Caco-2 (cell line): ENCODE results near the gene POLR3B. TPM values are rescaled to one million over a fixed set of nuclear protein-coding genes. Genes with fewer than 3 reads are reported as not detected.

Source experiments
- BruUV-seq: library from RNA; stranded (reverse); fragments of 400-500 nt; replicated peaks from 2 replicates; lab custom pipeline; 2021; lab: Mats Ljungman, UMichigan
- CTCF ChIA-PET: fragments of 300-600 bp; sonication (Branson Sonifier 250); formaldehyde crosslinking; loops from one replicate; lab custom pipeline; 2022; ENCODE audit warnings: antibody characterized with exemption; lab: Charles Lee
- POLR2A ChIA-PET: fragments of 300-600 bp; sonication (Branson Sonifier 250); formaldehyde crosslinking; loops from one replicate; lab custom pipeline; 2022; ENCODE audit warnings: antibody characterized with exemption; lab: Charles Lee
- DNase-seq, 2 experiments: peaks; one replicate each; pipeline versions ENCODE4 v3.0.0 to v3.0.0-alpha.2; 2020 to 2022
- H3K27me3 ChIP-seq: replicated peaks from 2 replicates; pipeline ENCODE4 v1.6.0; 2011; ENCODE audit warnings: low read length; ENCODE audit not compliant: control insufficient read depth, insufficient read depth
- H3K36me3 ChIP-seq: 2 replicates; pipeline ENCODE4 v1.5.1; 2011; ENCODE audit warnings: low read length; ENCODE audit not compliant: control insufficient read depth, insufficient read depth
- H3K4me1 ChIP-seq: fragments of 250-450 bp; sonication (Bioruptor Pico); 2 replicates; pipeline ENCODE4 v1.5.1; 2020; ENCODE audit warnings: mild to moderate bottlenecking
- H3K4me3 ChIP-seq: 2 replicates; pipeline ENCODE4 v1.5.1; 2011; ENCODE audit warnings: low read depth, mild to moderate bottlenecking, control low read depth, low read length
- H3K9me3 ChIP-seq: fragments of 250-450 bp; sonication (Bioruptor Pico); 2 replicates; pipeline ENCODE4 v1.5.1; 2020; ENCODE audit warnings: mild to moderate bottlenecking, moderate library complexity
- H3K27ac Mint-ChIP-seq: one replicate; pipeline ENCODE4 v1.8.0; 2022; ENCODE audit warnings: mixed read lengths; ENCODE audit not compliant: unreplicated experiment
- H3K27me3 Mint-ChIP-seq: one replicate; pipeline ENCODE4 v1.8.0; 2022; ENCODE audit warnings: mixed read lengths; ENCODE audit not compliant: insufficient read depth, unreplicated experiment
- H3K36me3 Mint-ChIP-seq: one replicate; pipeline ENCODE4 v1.8.0; 2022; ENCODE audit warnings: mild to moderate bottlenecking, mixed read lengths; ENCODE audit not compliant: insufficient read depth, unreplicated experiment
- H3K4me1 Mint-ChIP-seq: one replicate; pipeline ENCODE4 v1.8.0; 2022; ENCODE audit warnings: low read depth, mixed read lengths; ENCODE audit not compliant: unreplicated experiment
- H3K4me3 Mint-ChIP-seq: one replicate; pipeline ENCODE4 v1.8.0; 2022; ENCODE audit warnings: mild to moderate bottlenecking, moderate library complexity, mixed read lengths; ENCODE audit not compliant: unreplicated experiment
- H3K9me3 Mint-ChIP-seq: one replicate; pipeline ENCODE4 v1.8.0; 2022; ENCODE audit warnings: mixed read lengths; ENCODE audit not compliant: unreplicated experiment
- intact Hi-C: fragments of 100-400 bp; cut with micrococcal nuclease; formaldehyde crosslinking; loops from one replicate; pipeline ENCODE4 v1.10.0; 2022; ENCODE audit not compliant: unreplicated experiment
- total RNA-seq: library from RNA; stranded (reverse); gene quantifications from 2 replicates; pipeline ENCODE4 v1.2.3, GENCODE V29; 2022
- TF ChIP-seq, protein P1 (sequence below), 2 experiments: fragments of 200-600 bp in 1 of 2; IDR thresholded peaks; 1 replicate in 1 of 2; 2 replicates in 1 of 2; pipeline versions ENCODE4 v1.5.1 to v1.8.0; 2011 to 2022; ENCODE audit warnings: antibody characterized with exemption in 1 of 2, control low read depth in 1 of 2, inconsistent platforms in 1 of 2, low read depth in 1 of 2, low read length in 1 of 2, mild to moderate bottlenecking in 1 of 2, moderate library complexity in 1 of 2; ENCODE audit not compliant: insufficient read depth in 1 of 2, severe bottlenecking in 1 of 2, unreplicated experiment in 1 of 2

POLR3B gene
- total RNA-seq, 1 experiment from 2014 or later, result 13.9 TPM

DNA sequence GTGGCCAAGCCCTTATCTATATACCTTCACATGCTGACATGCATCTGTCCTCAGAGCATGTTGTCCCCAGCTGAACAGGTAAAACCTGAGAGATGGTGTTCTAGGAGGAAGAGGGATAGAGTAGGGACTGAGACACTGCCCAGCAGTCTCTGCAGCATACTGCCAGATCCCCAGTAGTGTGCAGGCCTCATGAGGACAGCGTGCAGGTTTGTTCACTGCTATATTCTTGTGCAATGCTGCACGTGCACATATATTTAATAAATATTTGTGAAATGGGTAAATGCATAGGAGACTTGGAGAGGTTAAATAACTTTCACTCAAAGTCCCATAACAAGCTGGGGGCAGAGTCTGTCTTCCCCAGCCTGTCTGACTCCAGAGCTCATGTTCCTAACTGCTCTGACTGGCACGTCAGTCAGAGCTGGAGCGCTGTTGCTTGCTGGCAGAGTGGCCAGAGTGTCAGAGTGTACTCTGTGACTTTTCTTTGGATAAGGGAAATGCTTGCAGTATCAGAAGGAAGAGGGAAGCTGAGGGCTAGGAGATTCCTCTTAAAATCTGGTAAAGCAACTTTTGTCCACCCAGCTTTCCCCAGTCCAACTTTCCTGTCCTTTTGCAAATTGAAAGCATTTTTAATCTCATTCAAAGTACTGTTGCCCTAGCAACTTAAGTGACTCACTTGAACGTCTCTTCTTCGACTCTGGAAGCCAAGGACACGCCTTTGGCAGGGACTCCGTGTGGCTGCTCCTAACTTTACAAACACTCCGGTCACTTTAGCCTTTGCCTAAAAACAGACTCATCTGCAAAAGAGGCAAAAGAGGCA, 14.9 kb upstream of the POLR3B start:
- no peaks in the 10 kb centered on the region for H3K4me1 Mint-ChIP-seq
- BruUV-seq, result no TSS peak
- H3K9me3 Mint-ChIP-seq, result no peaks in the 10 kb centered on the region
- intact Hi-C loops, result no loop called here
- H3K9me3 ChIP-seq, result no peaks in the 10 kb centered on the region
- H3K36me3 ChIP-seq, result no peaks in the 10 kb centered on the region
- DNase-seq, result no peak
- H3K36me3 Mint-ChIP-seq, result no peaks in the 10 kb centered on the region
- H3K27ac Mint-ChIP-seq, result no peak overlapping the region
- no peaks in the 10 kb centered on the region for H3K27me3 ChIP-seq
- TF ChIP-seq, protein P1, sequence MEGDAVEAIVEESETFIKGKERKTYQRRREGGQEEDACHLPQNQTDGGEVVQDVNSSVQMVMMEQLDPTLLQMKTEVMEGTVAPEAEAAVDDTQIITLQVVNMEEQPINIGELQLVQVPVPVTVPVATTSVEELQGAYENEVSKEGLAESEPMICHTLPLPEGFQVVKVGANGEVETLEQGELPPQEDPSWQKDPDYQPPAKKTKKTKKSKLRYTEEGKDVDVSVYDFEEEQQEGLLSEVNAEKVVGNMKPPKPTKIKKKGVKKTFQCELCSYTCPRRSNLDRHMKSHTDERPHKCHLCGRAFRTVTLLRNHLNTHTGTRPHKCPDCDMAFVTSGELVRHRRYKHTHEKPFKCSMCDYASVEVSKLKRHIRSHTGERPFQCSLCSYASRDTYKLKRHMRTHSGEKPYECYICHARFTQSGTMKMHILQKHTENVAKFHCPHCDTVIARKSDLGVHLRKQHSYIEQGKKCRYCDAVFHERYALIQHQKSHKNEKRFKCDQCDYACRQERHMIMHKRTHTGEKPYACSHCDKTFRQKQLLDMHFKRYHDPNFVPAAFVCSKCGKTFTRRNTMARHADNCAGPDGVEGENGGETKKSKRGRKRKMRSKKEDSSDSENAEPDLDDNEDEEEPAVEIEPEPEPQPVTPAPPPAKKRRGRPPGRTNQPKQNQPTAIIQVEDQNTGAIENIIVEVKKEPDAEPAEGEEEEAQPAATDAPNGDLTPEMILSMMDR (IDR thresholded peaks at IDR 0.05; ENCODE audit: insufficient read depth in 1 of 2, low read depth in 1 of 2, low read length in 1 of 2, severe bottlenecking in 1 of 2, unreplicated experiment in 1 of 2), result no peak
- no peaks in the 10 kb centered on the region for H3K27me3 Mint-ChIP-seq
- ChIA-PET POLR2A (no interaction called here), CTCF (no interaction called here)
- no peak overlapping the region for H3K4me3 Mint-ChIP-seq
- no peak overlapping the region for H3K4me3 ChIP-seq
- H3K4me1 ChIP-seq, result no peaks in the 10 kb centered on the region

DNA sequence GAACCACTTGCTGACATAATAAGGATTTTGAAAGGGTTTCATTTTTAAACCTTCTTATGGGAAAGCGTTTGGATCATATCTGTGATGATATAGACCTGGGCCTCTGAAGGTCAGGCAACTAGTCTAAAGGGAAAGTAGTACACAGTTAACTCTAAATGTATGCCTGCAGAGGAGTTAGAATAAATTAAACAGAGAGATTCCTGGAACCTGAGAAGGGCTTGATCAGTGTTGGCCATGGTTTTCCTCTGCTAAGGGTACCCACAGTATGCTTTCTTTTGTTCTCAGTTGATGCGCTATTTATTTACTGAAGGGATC, 14.4 kb upstream of the POLR3B start:
- Mint-ChIP-seq H3K27me3 (no peaks in the 10 kb centered on the region), H3K9me3 (no peaks in the 10 kb centered on the region), H3K27ac (no peak overlapping the region), H3K4me3 (no peak overlapping the region), H3K4me1 (no peaks in the 10 kb centered on the region), H3K36me3 (no peaks in the 10 kb centered on the region)
- Histone ChIP-seq H3K4me1 (no peaks in the 10 kb centered on the region), H3K9me3 (no peaks in the 10 kb centered on the region), H3K4me3 (no peak overlapping the region), H3K36me3 (no peaks in the 10 kb centered on the region), H3K27me3 (no peaks in the 10 kb centered on the region)
- ChIA-PET CTCF (no interaction called here), POLR2A (no interaction called here)
- BruUV-seq, result no TSS peak
- no peak for DNase-seq
- TF ChIP-seq, protein P1 (IDR thresholded peaks at IDR 0.05; ENCODE audit: insufficient read depth in 1 of 2, low read depth in 1 of 2, low read length in 1 of 2, severe bottlenecking in 1 of 2, unreplicated experiment in 1 of 2), result no peak
- intact Hi-C loops, result no loop called here

DNA sequence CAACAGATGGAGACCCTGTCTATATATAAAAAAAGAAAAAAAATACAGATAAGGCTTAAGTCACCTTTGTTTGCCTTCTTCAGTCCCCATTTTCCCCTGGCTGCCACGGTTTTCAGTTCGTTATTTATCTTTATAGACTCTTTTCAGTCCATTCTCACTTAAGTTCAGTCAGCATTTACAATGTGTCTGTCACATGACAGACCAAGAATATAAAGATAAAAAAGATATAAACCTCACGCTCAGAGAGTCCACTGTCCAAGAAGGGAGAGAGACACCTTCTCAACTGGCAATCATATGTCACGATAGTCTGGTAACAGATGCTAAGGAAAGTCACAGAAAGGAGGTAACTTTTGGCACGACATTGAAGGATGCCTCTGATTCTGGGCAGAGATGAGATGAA, 13.4 kb upstream of the POLR3B start:
- TF ChIP-seq, protein P1 (IDR thresholded peaks at IDR 0.05; ENCODE audit: insufficient read depth in 1 of 2, low read depth in 1 of 2, low read length in 1 of 2, severe bottlenecking in 1 of 2, unreplicated experiment in 1 of 2), result no peak
- no peak overlapping the region for H3K4me3 Mint-ChIP-seq
- no peaks in the 10 kb centered on the region for H3K9me3 Mint-ChIP-seq
- no peaks in the 10 kb centered on the region for H3K36me3 ChIP-seq
- no peaks in the 10 kb centered on the region for H3K4me1 ChIP-seq
- no peaks in the 10 kb centered on the region for H3K4me1 Mint-ChIP-seq
- no peaks in the 10 kb centered on the region for H3K36me3 Mint-ChIP-seq
- H3K4me3 ChIP-seq, result no peak overlapping the region
- ChIA-PET CTCF (no interaction called here), POLR2A (no interaction called here)
- no TSS peak for BruUV-seq
- H3K27me3 ChIP-seq, result no peaks in the 10 kb centered on the region
- intact Hi-C loops, result no loop called here
- no peaks in the 10 kb centered on the region for H3K27me3 Mint-ChIP-seq
- DNase-seq, result no peak
- H3K27ac Mint-ChIP-seq, result no peak overlapping the region
- H3K9me3 ChIP-seq, result no peaks in the 10 kb centered on the region
